ENCODE results near the gene CIB2. TPM values are rescaled to one million over a fixed set of nuclear protein-coding genes. Genes with fewer than 3 reads are reported as not detected.

Gene CIB2
- total RNA-seq, 6 donors from 2014 or later = 0.77 to 5.2 (median 1.2) TPM; not detected in 1

DNA sequence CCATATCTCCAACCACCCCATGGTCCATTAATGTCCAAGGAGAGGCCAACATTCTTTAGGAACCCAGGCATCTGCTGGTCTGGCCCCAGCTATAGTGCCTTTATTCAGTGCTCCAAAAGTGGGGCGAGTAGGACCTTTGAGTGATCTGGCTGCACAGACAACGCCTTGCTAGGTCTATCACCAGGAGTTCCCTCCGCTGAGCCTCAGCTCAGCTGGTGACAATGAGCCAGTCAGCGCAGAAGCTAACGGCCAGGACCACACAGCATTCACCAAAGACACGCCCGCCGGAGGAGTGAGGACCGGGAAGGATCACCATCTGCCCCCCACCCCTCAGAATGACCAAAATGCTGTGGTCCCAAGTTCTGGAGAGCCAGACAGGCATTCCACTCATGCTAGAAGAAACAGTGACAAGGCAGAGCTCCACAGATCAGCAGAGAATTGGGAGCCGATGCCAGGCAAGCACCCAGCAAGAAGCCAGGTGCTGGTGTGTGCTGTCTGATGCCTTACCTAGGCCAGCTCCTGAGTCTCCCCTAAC lies 72.8 kb downstream of the CIB2 start:
- WGBS, 2 donors = 95 to 100% methylated on average over 2 to 10 of the region's 10 CpGs
- no peaks in the 10 kb centered on the region for H3K9me3 ChIP-seq
- H3K4me3 ChIP-seq = no peak overlapping the region
- H3K27me3 ChIP-seq = no peaks in the 10 kb centered on the region
- H3K36me3 ChIP-seq = peaks cover 0 to 3% (median 1%) of the 10 kb centered on the region in 4 donors
- H3K4me1 ChIP-seq = peaks cover 80 to 92% (median 89%) of the 10 kb centered on the region in 4 donors
- no peak for DNase-seq
- H3K27ac ChIP-seq = peak overlapping the region; percentile 45 to 96 (median 76)
- ATAC-seq (ENCODE audit: low FRiP score in 2 of 2) = no peak
- TF ChIP-seq POLR2AphosphoS5 (IDR thresholded peaks at IDR 0.05) = no peak
- TF ChIP-seq POLR2A (IDR thresholded peaks at IDR 0.05) = no peak
- no peak for TF ChIP-seq EP300 (IDR thresholded peaks at IDR 0.05)
- TF ChIP-seq CTCF (IDR thresholded peaks at IDR 0.05) = no peak

- WGBS, 2 donors = 91 to 93% methylated on average over 5 of the region's 5 CpGs
These were observed 73.4 kb downstream of the CIB2 start for GRCh38 chr15:78057803-78058202.

DNA sequence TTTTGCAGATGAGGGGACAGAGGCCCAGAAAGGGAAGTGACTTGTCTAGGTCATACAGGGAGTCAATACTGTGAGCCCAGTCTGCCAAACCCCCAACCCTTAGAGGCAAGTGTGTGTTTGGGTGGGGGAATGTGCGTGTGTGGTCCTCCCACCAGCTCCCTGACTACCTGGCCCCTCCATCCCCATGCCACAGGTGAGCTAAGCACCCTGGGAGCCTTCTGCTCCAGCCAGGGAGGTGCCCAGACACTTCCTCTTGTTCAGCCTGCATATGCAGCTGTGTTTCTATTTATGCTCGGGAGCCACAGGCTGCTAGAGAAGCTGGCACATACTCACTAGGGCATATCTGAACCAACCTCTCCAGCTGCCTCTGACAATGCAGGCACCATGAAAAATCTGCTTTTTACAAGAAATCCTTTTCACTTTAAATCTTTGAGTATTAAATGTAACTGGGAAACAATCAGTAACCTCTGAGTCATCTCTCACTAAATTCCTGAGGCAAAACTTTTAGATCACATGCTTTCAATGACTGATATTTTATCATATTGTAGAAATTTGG lies 74.5 kb downstream of the CIB2 start:
- Histone ChIP-seq H3K4me3 (no peak overlapping the region), H3K27me3 (no peaks in the 10 kb centered on the region), H3K9me3 (no peaks in the 10 kb centered on the region), H3K36me3 (peaks cover 0 to 10% (median 4%) of the 10 kb centered on the region in 4 donors), H3K27ac (peak overlapping the region; percentile 64 to 96 (median 76)), H3K4me1 (peaks cover 74 to 93% (median 83%) of the 10 kb centered on the region in 4 donors)
- DNase-seq = no peak
- no peak for TF ChIP-seq POLR2A (IDR thresholded peaks at IDR 0.05)
- no peak for TF ChIP-seq EP300 (IDR thresholded peaks at IDR 0.05)
- no peak for TF ChIP-seq CTCF (IDR thresholded peaks at IDR 0.05)
- no peak for TF ChIP-seq POLR2AphosphoS5 (IDR thresholded peaks at IDR 0.05)
- peak; percentile 31 to 65 for ATAC-seq (ENCODE audit: low FRiP score in 2 of 2)
- 25 to 33% methylated on average over 2 of the region's 2 CpGs for WGBS, 2 donors

More at GRCh38 chr15:78057803-78058202, 73.4 kb downstream of the CIB2 start:
- Histone ChIP-seq H3K9me3 (no peaks in the 10 kb centered on the region), H3K27ac (peak overlapping the region; percentile 64 to 96 (median 76)), H3K4me1 (peaks cover 74 to 93% (median 83%) of the 10 kb centered on the region in 4 donors), H3K27me3 (no peaks in the 10 kb centered on the region), H3K36me3 (peaks cover 0 to 10% (median 4%) of the 10 kb centered on the region in 4 donors), H3K4me3 (no peak overlapping the region)
- TF ChIP-seq EP300 (IDR thresholded peaks at IDR 0.05) (no peak), POLR2A (IDR thresholded peaks at IDR 0.05) (no peak)
- ATAC-seq (ENCODE audit: low FRiP score in 2 of 2) = no peak
- DNase-seq = no peak

- peak; percentile 37 to 68 for ATAC-seq (ENCODE audit: low FRiP score in 2 of 2)
- Histone ChIP-seq H3K4me1 (peaks cover 74 to 98% (median 84%) of the 10 kb centered on the region in 4 donors), H3K4me3 (no peak overlapping the region), H3K27ac (peak overlapping the region; percentile 64 to 96 (median 76)), H3K27me3 (no peaks in the 10 kb centered on the region), H3K36me3 (peaks cover 0 to 10% (median 4%) of the 10 kb centered on the region in 4 donors), H3K9me3 (no peaks in the 10 kb centered on the region)
- no peak for TF ChIP-seq EP300 (IDR thresholded peaks at IDR 0.05)
- DNase-seq = no peak
- 16 to 41% methylated on average over 2 of the region's 2 CpGs for WGBS, 2 donors
These were observed 75.1 kb downstream of the CIB2 start for GRCh38 chr15:78055919-78056713.

DNA sequence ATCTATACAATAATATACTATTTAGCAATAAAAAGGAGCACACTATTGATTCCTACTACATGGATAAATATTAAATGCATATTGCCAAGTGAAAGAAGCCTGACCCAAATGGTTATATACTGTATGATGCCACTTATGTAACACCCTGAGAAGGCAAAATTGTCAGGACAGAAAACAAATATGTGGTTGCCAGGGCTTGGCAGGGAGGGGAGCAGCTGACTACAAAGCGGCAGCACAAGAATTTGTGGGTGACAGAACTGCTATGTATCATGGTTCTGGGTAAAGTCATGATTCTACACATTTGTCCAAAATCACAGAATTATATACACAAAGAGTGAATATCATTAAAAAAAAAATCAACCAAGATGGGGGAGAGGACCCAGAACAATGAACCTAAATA lies 76.3 kb downstream of the CIB2 start:
- peak overlapping the region in 2 of 4 donors; percentile 73 to 96 for H3K27ac ChIP-seq
- no peak for TF ChIP-seq EP300 (IDR thresholded peaks at IDR 0.05)
- TF ChIP-seq POLR2A (IDR thresholded peaks at IDR 0.05) = no peak
- no peak for TF ChIP-seq CTCF (IDR thresholded peaks at IDR 0.05)
- TF ChIP-seq POLR2AphosphoS5 (IDR thresholded peaks at IDR 0.05) = no peak
- peaks cover 0 to 10% (median 4%) of the 10 kb centered on the region in 4 donors for H3K36me3 ChIP-seq
- no peaks in the 10 kb centered on the region for H3K9me3 ChIP-seq
- peaks cover 81 to 99% (median 84%) of the 10 kb centered on the region in 4 donors for H3K4me1 ChIP-seq
- no peaks in the 10 kb centered on the region for H3K27me3 ChIP-seq
- no peak overlapping the region for H3K4me3 ChIP-seq
- DNase-seq (no peak), ATAC-seq (ENCODE audit: low FRiP score in 2 of 2) (no peak)
- 53 to 75% methylated on average over 1 of the region's 1 CpG for WGBS, 2 donors

Small RNA genes lying within 50 kb of the gene (small RNA-seq; reads per million reads assigned to genes)
- 0 reads per million in 4 donors for gene RF00092

Other genes with a start within 250 kb of the CIB2 start
- 100 to 1,000 TPM in 1 of 6 donors, 10 to 100 TPM in 5; 31.5 to 103 (median 64.2) TPM for gene TBC1D2B, start 53.7 kb downstream of the CIB2 start, total RNA-seq
- gene SH2D7, start 38.9 kb downstream of the CIB2 start, total RNA-seq = under 1 TPM in 1 of 6 donors, not detected in 5; 0.09 TPM
- 10 to 100 TPM; 17.5 to 80.1 (median 48.2) TPM for gene IDH3A, start 17.9 kb upstream of the CIB2 start, total RNA-seq
- 1 to 10 TPM in 4 of 6 donors, under 1 TPM in 1, not detected in 1; 0.22 to 7.3 (median 2.3) TPM for gene ACSBG1, start 103.1 kb upstream of the CIB2 start, total RNA-seq
- gene DNAJA4, start 133.1 kb upstream of the CIB2 start, total RNA-seq = 10 to 100 TPM in 5 of 6 donors, 1 to 10 TPM in 1; 9.1 to 76.8 (median 19.9) TPM
- 10 to 100 TPM; 33.6 to 67.1 (median 50.3) TPM for gene SKIC8, start 168.2 kb upstream of the CIB2 start, total RNA-seq
- under 1 TPM in 2 of 6 donors, not detected in 4; 0.44 to 0.57 TPM for gene CRABP1, start 208.9 kb upstream of the CIB2 start, total RNA-seq

Data from upper lobe of left lung (tissue), 6 donors.